Sigmoid colon (tissue), 7 donors: Measurements from ENCODE around the gene RIMS4. TPM values are rescaled to one million over a fixed set of nuclear protein-coding genes. Genes with fewer than 3 reads are reported as not detected.

Experiments used
- DNase-seq: peaks from one replicate; pipeline ENCODE4 v3.0.0-alpha.2; 2019
- H3K27ac ChIP-seq, 4 donors: fragments of 200-600 bp; sonication (generic); one replicate each; pipeline ENCODE4 v1.5.1; 2016 to 2019; ENCODE audit warnings: mild to moderate bottlenecking in 1 of 4
- H3K27me3 ChIP-seq, 3 donors: fragments of 200-600 bp; sonication (generic); one replicate each; pipeline ENCODE4 v1.5.1; 2019; ENCODE audit warnings: mild to moderate bottlenecking in 1 of 3
- H3K36me3 ChIP-seq, 4 donors: fragments of 200-600 bp; sonication (generic); one replicate each; pipeline ENCODE4 v1.5.1; 2016 to 2019
- H3K4me1 ChIP-seq, 4 donors: fragments of 200-600 bp; sonication (generic); one replicate each; pipeline ENCODE4 v1.5.1; 2017 to 2019
- H3K4me3 ChIP-seq, 4 donors: fragments of 200-600 bp; sonication (generic); one replicate each; pipeline ENCODE4 v1.5.1; 2017 to 2019; ENCODE audit warnings: mild to moderate bottlenecking in 2 of 4, moderate library complexity in 1 of 4
- H3K9me3 ChIP-seq, 4 donors: fragments of 200-600 bp in 3 of 4; sonication (generic) in 3 of 4; one replicate each; pipeline versions ENCODE4 v1.5.1 to v1.6.1; 2013 to 2019
- EP300 ChIP-seq, 4 donors: sonication (generic); formaldehyde crosslinking; IDR thresholded peaks; one replicate each; pipeline ENCODE4 v1.6.1; 2017; ENCODE audit warnings: antibody characterized with exemption in 4 of 4
- POLR2A ChIP-seq, 2 donors: fragments of 450-650 bp; IDR thresholded peaks; one replicate each; pipeline ENCODE4 v1.6.1; 2016; ENCODE audit warnings: antibody characterized with exemption in 2 of 2, mild to moderate bottlenecking in 2 of 2, moderate library complexity in 2 of 2
- POLR2AphosphoS5 ChIP-seq, 4 donors: sonication (generic); formaldehyde crosslinking; IDR thresholded peaks; one replicate each; pipeline ENCODE4 v1.6.1; 2017; ENCODE audit warnings: antibody characterized with exemption in 4 of 4
- WGBS, 2 donors: extraction: QIAGEN DNeasy Blood & Tissue Kit; methylation state at CpG; one replicate each; pipeline ENCODE4 v1.1.7; 2013; 5-methylcytosine and 5-hydroxymethylcytosine counted together
- intact Hi-C: fragments of 100-400 bp; cut with DNase I; formaldehyde crosslinking; loops from one replicate; pipeline ENCODE4 v1.15.1; 2023
- polyA plus RNA-seq, 3 donors: library from polyadenylated mRNA; stranded (reverse); fragments of 200-250 nt; gene quantifications; one replicate each; pipeline ENCODE4 v1.2.3, GENCODE V29; 2013
- total RNA-seq, 4 donors: library from RNA; depleted of rRNA; stranded (reverse); fragments of >200 nt; gene quantifications; one replicate each; pipeline ENCODE4 v1.1.0, GENCODE V29; 2016
- TF ChIP-seq, protein P1 (sequence below), 4 experiments: fragments of 450-650 bp in 3 of 4; fragments of 200-600 bp in 1 of 4; IDR thresholded peaks; one replicate each; pipeline ENCODE4 v1.5.1; 2016 to 2019; ENCODE audit warnings: antibody characterized with exemption in 4 of 4, mild to moderate bottlenecking in 3 of 4, moderate library complexity in 2 of 4
- donor health status: healthy with polysubstance abuse.
- donor health status: Bipolar disorder and iron deficiency.
- donor health status: healthy.

Gene RIMS4
- total and polyA plus RNA-seq, 7 donors, result 0.14 to 2.1 (median 0.55) TPM

DNA sequence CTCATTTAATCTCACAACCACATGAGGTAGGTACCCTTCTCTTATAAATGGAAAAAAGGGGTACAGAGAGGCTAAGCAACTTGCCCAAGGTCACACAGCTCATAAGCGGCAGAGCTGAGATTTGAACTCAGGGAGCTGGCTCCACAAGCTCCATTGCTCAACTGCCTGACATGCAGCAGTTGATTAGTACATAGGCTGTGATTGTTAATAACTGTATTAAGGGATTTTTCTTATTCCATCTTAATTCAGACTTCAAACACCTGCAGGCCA lies 88.6 kb downstream of the RIMS4 start:
- WGBS, 2 donors, result 93 to 97% methylated on average over 1 of the region's 1 CpG
- DNase-seq, result no peak
- peaks cover 0 to 2% (median 0%) of the 10 kb centered on the region in 4 donors for H3K9me3 ChIP-seq
- H3K27me3 ChIP-seq, result no peaks in the 10 kb centered on the region
- intact Hi-C loops, result loop anchor here (10.0 kb wide), 1 partner anchor 407 kb away; the partner anchor contains the start of gene FITM2
- TF ChIP-seq POLR2AphosphoS5 (IDR thresholded peaks at IDR 0.05) (no peak), EP300 (IDR thresholded peaks at IDR 0.05) (no peak), POLR2A (IDR thresholded peaks at IDR 0.05) (no peak)
- TF ChIP-seq, protein P1, sequence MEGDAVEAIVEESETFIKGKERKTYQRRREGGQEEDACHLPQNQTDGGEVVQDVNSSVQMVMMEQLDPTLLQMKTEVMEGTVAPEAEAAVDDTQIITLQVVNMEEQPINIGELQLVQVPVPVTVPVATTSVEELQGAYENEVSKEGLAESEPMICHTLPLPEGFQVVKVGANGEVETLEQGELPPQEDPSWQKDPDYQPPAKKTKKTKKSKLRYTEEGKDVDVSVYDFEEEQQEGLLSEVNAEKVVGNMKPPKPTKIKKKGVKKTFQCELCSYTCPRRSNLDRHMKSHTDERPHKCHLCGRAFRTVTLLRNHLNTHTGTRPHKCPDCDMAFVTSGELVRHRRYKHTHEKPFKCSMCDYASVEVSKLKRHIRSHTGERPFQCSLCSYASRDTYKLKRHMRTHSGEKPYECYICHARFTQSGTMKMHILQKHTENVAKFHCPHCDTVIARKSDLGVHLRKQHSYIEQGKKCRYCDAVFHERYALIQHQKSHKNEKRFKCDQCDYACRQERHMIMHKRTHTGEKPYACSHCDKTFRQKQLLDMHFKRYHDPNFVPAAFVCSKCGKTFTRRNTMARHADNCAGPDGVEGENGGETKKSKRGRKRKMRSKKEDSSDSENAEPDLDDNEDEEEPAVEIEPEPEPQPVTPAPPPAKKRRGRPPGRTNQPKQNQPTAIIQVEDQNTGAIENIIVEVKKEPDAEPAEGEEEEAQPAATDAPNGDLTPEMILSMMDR (IDR thresholded peaks at IDR 0.05), result no peak
- no peaks in the 10 kb centered on the region for H3K36me3 ChIP-seq
- H3K4me3 ChIP-seq, result no peak overlapping the region
- H3K4me1 ChIP-seq, result peaks cover 0 to 16% (median 14%) of the 10 kb centered on the region in 4 donors
- H3K27ac ChIP-seq, result peak overlapping the region in 3 of 4 donors; percentile 65 to 83 (median 65)

DNA sequence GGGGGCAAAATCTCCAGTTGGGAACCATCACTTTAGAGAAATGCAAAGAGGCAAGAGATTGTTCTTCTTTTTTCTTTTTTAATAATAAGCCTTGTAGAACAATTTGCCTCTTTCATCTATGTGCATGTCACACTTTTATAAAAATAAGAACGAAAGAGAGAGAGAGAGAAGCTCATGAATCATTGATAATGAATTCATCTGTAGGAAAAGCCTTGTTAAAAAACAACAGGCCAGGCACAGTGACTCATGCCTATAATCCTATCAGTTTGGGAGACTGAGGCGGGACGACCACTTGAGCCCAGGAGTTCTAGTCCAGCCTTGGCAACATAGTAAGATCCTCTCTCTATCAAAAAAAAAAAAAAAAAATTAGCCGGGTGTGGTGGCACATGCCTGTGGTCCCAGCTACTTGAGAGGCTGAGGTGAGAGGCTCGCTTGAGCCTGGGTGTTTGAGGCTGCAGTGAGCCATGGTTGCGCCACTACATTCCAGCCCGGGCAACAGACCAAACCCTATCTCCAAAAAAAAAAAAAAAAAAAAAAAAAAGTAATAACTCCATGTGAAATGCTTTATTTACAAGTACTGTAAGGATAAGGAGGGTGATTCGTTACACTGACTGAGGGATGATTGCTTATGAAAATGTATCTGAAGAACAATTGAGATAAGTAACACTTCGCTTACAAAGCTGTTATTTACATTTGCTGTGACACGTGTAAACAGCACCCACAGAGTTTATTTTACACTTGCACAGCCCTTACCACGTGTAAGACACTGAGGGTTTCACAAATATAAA lies 89.2 kb downstream of the RIMS4 start:
- WGBS, 2 donors, result 26 to 64% methylated on average over 11 of the region's 11 CpGs
- DNase-seq, result no peak
- Histone ChIP-seq H3K4me1 (peaks cover 0 to 17% (median 14%) of the 10 kb centered on the region in 4 donors), H3K36me3 (no peaks in the 10 kb centered on the region), H3K27ac (peak overlapping the region; percentile 49 to 83 (median 65)), H3K9me3 (peaks cover 0 to 2% (median 0%) of the 10 kb centered on the region in 4 donors), H3K27me3 (no peaks in the 10 kb centered on the region), H3K4me3 (no peak overlapping the region)
- TF ChIP-seq, protein P1 (IDR thresholded peaks at IDR 0.05), result no peak
- no peak for TF ChIP-seq POLR2A (IDR thresholded peaks at IDR 0.05)
- TF ChIP-seq EP300 (IDR thresholded peaks at IDR 0.05), result no peak
- no peak for TF ChIP-seq POLR2AphosphoS5 (IDR thresholded peaks at IDR 0.05)
- intact Hi-C loops, result loop anchor here (10.0 kb wide), 1 partner anchor 406 kb away; the partner anchor contains the start of gene FITM2

DNA sequence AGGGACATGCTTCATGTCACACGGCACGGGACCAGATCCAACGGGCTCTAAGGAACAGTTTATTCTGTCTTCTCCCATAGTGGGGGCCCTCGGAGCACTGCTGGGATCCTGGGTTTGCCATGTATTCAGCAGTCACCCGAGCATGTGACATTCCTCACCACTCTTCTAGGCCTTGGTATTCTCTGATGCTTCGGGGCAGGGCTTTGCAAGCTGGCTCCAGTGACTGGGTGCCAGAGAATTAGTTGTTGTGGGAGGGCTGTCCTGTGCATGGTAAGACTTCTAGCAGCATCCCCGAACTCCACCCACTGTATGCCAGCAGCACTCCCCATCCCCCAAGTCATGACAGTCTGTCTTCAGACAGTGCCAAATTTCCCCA lies 89.7 kb downstream of the RIMS4 start:
- DNase-seq, result no peak
- Histone ChIP-seq H3K27me3 (no peaks in the 10 kb centered on the region), H3K27ac (peak overlapping the region; percentile 49 to 83 (median 65)), H3K4me1 (peaks cover 0 to 23% (median 16%) of the 10 kb centered on the region in 4 donors), H3K4me3 (no peak overlapping the region), H3K9me3 (peaks cover 0 to 2% (median 0%) of the 10 kb centered on the region in 4 donors), H3K36me3 (no peaks in the 10 kb centered on the region)
- 69 to 78% methylated on average over 7 of the region's 7 CpGs for WGBS, 2 donors
- intact Hi-C loops, result loop anchor here (10.0 kb wide), 1 partner anchor 406 kb away; the partner anchor contains the start of gene FITM2
- TF ChIP-seq POLR2AphosphoS5 (IDR thresholded peaks at IDR 0.05) (no peak), EP300 (IDR thresholded peaks at IDR 0.05) (no peak)
- TF ChIP-seq, protein P1 (IDR thresholded peaks at IDR 0.05), result no peak

- Histone ChIP-seq H3K9me3 (peaks cover 0 to 2% (median 0%) of the 10 kb centered on the region in 4 donors), H3K27ac (peak overlapping the region; percentile 49 to 83 (median 65)), H3K4me1 (peaks cover 0 to 31% (median 24%) of the 10 kb centered on the region in 4 donors), H3K27me3 (no peaks in the 10 kb centered on the region), H3K36me3 (no peaks in the 10 kb centered on the region), H3K4me3 (no peak overlapping the region)
- TF ChIP-seq, protein P1 (IDR thresholded peaks at IDR 0.05), result no peak
- TF ChIP-seq POLR2AphosphoS5 (IDR thresholded peaks at IDR 0.05), result no peak
- TF ChIP-seq POLR2A (IDR thresholded peaks at IDR 0.05), result no peak
- no peak for TF ChIP-seq EP300 (IDR thresholded peaks at IDR 0.05)
- DNase-seq, result no peak
- WGBS, 2 donors, result 90 to 94% methylated on average over 19 of the region's 19 CpGs
- intact Hi-C loops, result loop anchor here (10.0 kb wide), 1 partner anchor 405 kb away; the partner anchor contains the start of gene FITM2
Observed at GRCh38 chr20:44719841-44720240, 90.5 kb downstream of the RIMS4 start.
